Epidermal melanocyte (primary cell): Measurements from ENCODE around the gene PCBP2.
"Not testable (repeated sequence)": the region's sequence is repeated elsewhere in the genome, so short reads cannot be mapped to it uniquely, and the experiment has no call there.

Experiments used
- DNase-seq: peaks from one replicate; pipeline ENCODE4 v3.0.0; 2011; ENCODE audit warnings: low spot score; ENCODE audit not compliant: insufficient read length

The PCBP2 gene

GRCh38 chr12:53441040-53441833 lies 10.7 kb upstream of the PCBP2 start, which contains the start of gene PRR13:
PRR13 (plus strand) TSS chr12:53441734; CDS start chr12:53442715, 981 bp downstream.
- peak; percentile 96 for DNase-seq

DNA sequence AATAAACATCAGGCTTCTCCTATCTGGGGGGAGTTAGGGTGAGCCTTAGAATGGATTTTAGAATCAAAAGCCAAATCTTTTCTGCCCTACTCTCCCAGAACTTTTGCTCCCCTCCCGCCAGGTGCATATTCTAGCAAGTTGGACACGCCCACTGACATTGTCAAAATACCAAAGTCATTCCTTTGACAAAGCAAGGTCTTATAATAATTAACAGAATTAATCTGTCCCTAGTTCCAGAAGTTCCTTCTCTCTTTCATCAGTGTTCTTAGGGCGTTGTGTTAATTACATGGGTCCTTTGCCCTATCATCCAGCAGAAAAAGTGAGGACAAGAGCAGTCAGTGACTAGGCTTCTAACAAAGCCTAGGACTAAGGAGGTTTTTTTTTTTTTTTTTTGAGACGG lies 7.9 kb upstream of the PCBP2 start:
- DNase-seq, result no peak

DNA sequence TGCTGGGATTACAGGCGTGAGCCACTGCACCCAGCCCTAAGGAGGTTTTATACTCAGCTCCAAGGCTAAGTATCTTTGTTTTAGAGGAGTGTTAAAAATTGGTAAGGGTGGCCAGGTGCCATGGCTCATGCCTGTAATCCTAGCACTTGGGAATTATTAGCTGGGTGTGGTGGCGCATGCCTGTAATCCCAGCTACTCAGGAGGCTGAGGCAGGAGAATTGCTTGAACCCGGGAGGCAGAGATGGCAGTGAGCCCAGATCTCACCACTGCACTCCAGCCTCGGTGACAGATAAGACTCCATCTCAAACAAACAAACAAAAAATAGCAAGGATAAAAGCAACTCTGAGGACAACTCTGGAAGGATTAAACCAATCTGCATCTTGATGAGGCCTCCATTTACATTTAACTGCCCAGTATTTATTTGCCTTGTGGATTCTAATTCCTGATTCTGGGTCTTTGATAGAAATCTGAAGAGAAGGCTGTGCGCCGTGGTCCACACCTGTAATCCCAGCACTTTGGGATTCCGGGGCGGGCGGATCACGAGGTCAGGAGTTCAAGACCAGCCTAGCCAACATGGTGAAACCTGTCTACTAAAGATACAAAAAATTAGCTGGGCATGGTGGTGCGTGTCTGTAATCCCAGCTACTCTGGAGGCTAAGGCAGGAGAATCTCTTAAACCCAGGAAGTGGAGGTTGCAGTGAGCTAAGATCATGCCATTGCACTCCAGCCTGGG lies 7.1 kb upstream of the PCBP2 start:
- not testable (repeated sequence) for DNase-seq

DNA sequence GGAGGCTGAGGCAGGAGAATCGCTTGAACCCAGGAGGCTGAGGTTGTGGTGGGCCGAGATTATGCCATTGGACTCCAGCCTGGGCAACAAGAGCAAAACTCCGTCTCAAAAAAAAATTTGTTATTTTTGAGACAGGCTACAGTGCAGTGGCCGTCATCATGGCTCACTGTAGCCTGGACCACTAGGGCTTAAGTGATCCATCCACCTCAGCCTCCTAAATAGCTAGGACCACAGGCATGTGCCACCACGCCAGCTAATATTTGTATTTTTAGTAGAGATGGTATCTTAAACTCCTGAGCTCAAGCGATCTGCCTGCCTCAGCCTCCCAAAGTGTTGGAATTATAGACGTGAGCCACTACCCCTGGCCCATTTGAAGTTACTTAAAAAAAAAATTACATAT lies 966 bp upstream of the PCBP2 start:
- DNase-seq, result no peak

DNA sequence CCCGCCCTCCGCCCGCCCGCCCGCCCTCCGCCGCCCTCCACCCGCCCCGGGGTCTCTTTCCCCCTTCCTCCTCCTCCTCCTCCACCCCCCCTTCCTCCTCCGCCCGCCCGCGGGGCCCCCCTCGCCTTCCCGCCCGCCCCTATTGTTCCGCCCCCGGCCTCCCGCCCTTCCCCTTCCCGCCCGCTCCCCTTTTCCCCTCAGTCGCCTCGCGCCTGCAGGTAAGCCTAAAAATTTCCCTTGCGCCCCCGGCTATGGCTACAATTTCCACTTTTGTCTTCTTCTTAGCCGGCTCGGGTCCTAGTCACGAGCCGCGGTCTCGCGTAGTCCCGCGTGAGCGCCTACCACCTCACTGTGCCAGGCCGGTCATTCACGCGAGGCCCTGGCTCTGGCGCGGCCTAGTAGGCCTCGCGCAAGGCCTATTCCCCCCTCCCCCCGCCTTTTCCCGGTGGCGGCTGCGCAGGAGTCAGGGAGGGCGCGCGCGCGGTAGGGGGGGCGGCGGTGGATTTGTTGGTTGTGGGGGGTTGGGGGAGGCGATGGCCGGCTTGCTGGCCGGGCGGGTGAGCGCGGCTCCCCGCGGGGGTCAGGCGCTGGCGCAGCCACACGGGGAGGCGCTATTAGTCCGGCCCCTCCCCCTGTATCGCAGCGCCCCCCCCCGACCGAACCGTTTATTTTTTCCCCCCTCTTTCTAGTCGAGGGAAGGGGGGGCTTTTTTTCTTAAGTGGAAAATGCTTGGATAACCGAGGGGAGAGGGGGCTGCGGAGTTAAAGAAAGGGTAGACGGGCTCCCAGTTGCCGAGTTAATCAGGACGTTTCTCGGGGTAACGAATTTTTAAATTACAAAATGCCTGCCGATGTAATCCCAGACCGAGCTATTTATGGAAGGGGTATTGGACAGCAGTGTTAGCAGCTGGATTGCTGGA lies 516 bp downstream of the PCBP2 start:
- DNase-seq, result peak; percentile 82

DNA sequence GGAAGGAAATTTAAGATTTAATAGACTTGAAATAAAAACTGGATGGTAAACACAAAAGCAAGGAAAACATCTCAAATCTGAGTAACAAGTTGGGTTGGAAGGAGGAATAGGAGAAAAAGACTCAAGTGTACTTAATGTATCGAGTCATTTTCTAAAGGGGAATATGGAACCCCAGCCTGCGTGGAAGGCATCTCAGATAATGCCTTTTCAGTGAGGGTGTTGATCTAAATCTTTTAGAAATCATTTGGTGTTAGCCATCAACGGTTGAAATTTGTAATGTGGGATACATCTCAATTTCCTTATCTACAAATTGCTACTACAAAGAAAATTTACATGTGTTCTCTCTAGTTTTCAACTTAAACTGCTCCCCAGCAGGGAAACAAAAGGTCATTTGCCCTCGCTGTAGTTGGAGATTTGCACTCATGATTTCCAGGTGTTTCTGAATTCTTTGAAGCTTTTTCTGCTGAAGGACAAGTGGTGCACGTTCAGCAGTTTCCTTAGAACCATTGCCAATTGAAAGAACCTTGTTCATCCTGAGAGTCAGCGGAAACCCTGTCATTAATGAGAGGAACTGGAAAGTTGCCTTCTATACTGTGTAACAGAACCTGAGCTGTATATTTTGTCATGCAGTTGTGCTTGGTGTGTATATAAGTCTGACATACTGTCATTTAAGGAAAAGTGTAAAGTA lies 2.2 kb downstream of the PCBP2 start:
- DNase-seq, result no peak

DNA sequence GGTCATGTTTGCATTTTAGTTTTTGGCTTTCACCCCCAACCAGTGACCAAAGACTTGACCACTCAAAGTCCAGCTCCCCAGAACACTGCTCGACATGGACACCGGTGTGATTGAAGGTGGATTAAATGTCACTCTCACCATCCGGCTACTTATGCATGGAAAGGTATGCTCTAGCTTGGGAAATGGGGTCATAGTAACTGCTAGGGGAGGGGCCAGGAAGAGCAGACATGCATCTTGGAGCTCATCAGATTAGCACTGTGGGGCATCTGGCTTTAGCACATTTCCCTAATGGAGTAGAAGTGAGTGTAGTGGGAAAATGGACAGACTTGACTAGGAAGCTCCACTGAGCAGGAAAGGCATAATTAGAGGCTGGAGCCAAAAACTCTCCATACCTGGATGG lies 2.8 kb downstream of the PCBP2 start:
- DNase-seq, result no peak

- DNase-seq, result no peak
Measured at GRCh38 chr12:53456654-53457366, 4.9 kb downstream of the PCBP2 start.

DNA sequence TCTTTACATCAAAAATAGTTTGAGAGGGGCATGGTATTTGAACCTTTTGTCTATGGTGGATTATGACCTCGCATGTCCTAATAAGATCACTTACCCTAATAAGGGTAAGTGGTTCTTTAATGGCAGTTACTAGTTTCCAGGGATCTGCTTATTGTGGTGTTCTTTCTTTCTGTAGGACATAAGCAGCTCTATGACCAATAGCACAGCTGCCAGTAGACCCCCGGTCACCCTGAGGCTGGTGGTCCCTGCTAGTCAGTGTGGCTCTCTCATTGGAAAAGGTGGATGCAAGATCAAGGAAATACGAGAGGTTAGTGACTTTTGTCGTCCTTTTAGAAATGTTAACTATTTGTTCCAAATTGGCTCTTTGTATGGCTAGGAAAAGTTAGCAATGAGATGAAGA lies 7.2 kb downstream of the PCBP2 start:
- no peak for DNase-seq

DNA sequence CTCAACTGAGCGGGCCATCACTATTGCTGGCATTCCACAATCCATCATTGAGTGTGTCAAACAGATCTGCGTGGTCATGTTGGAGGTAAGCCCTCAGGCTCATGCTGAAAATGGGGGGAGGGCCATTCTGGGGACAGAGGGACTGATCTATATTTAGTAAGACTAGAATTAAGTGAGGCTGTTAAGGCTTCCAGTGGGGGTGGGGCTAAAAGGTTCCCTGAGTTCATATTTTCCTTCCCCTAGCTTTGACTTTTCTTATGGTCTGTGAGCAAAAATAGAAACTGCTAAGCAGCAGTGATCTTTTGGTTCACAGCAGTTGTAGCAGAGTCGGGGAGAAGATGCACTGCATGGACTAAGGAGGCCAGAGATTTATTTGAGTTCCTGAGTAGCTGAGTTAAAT lies 9.2 kb downstream of the PCBP2 start:
- no peak for DNase-seq

DNA sequence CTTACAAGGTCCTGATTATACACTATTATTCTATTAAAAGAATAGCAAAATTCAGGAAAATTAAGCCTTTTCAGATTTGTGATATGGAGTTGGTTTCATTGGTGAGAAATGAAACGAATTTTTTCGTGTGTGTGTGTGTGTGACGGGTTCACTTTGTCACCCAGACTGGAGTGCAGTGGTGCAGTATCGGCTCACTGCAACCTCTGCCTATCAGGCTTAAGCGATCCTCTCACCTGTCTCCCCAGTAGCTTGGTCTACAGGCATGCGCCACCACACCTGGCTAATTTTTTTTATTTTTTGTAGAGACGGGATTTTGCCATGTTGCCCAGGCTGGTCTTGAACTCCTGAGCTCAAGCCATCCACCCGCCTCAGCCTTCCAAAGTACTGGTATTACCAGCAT lies 9.7 kb downstream of the PCBP2 start:
- DNase-seq, result no peak

DNA sequence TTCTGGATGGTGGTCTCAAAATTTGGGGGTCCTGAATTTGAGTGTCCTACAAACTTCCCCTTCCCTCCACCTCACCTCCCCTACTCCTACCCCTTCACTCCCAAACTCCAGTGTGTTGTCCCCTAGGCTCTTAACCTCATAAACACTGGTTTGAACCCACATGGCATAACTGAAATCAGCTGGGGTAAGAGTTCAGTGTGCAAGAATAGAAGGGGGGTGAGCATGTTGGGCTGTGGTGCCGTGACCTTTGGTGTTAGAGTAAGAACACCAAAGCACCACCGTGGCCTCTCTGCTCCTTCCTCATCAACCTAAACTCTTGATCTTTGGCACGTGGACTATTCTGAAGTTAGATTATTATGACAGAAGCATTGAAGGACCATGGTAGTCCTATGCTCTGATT lies 11.0 kb downstream of the PCBP2 start:
- no peak for DNase-seq

- no peak for DNase-seq
Measured at GRCh38 chr12:53463802-53464560, 12.1 kb downstream of the PCBP2 start.

DNA sequence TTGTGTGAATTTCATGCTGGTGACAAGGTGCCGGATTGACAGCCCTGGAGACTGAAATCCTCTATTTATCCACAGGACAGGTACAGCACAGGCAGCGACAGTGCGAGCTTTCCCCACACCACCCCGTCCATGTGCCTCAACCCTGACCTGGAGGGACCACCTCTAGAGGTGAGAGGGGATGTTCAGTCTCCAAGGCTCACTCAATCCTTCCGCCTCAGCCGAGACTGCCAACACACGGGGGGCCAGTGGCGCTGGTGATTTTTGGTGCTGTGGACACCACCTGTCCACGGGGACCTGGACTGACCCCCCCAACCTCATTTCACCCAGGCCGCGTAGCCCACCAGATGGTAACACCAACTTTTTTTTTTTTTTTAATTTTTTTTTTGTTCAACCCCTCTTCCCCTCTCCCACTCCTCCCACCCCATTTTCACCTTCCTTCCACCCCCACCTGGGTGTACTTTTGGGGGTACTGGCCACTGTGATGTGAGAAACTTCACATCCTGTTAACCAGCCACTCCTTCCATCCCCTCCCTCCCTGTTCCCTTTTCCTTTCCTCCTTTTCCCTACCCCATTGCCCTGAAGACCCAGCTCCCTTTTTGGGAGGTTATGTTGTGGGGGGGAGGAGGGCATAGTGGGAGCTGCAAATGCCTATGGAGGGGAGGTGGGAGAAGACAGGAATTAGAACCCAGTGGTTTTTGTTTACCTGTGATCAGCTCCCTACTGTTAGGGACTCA lies 12.9 kb downstream of the PCBP2 start:
- no peak for DNase-seq

DNA sequence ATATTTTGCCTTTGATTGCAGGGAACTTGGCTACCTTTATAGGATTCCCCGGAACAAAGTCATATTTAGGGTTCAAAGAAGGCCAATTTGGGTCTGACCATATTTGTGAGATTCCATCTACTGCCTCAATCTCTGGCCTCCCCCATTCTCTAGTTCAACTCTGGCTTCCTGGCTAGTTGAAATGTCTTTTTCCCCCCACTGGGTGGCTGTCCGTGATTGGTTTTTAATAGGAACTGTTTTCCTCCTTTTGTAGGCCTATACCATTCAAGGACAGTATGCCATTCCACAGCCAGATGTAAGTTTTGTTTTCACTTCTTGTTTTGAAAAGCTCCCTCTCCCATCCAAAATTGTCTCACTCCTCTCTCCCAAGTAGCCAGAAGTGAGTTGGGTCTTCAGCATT lies 13.8 kb downstream of the PCBP2 start:
- no peak for DNase-seq

- DNase-seq, result no peak
Measured at GRCh38 chr12:53466640-53467039, 14.7 kb downstream of the PCBP2 start.

- no peak for DNase-seq
Measured at GRCh38 chr12:53467082-53467481, 15.2 kb downstream of the PCBP2 start.

- no peak for DNase-seq
Measured at GRCh38 chr12:53467880-53468279, 16.0 kb downstream of the PCBP2 start.

DNA sequence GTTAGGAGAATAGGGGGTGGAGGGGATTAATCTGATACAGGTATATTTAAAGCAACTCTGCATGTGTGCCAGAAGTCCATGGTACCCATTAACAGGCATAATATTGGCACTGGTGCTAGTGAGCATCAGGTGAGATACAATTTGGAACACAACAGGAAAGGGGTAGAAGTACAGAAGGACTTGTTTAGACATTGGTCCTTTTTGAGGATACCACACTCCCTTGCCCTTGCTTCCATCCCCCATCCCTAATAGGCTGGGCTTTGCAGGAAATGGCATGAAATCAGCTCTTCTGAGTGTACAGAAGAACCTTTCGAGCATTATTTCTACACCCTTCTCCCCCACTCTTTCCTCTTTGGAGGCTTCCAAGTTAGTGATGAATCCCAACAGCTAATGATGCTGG lies 16.4 kb downstream of the PCBP2 start:
- no peak for DNase-seq
